H9 (cell line): Measurements from ENCODE around the gene CSN1S1. TPM values are rescaled to one million over a fixed set of nuclear protein-coding genes. Genes with fewer than 3 reads are reported as not detected.

Source experiments
- DNase-seq: peaks from one replicate; pipeline ENCODE4 v3.0.0-alpha.2; 2017
- H2AFZ ChIP-seq: one replicate; pipeline ENCODE4 v1.6.1; 2013; ENCODE audit warnings: mild to moderate bottlenecking, low read length, control low read depth, moderate library complexity
- H2AK5ac ChIP-seq: 2 replicates; pipeline ENCODE4 v1.6.1; 2013; ENCODE audit warnings: low read length, control low read depth, mixed read lengths; ENCODE audit not compliant: insufficient read length
- H2BK120ac ChIP-seq: one replicate; pipeline ENCODE4 v1.6.1; 2013; ENCODE audit warnings: low read depth, mild to moderate bottlenecking, low read length, control low read depth, inconsistent platforms; ENCODE audit not compliant: poor library complexity, severe bottlenecking
- H2BK12ac ChIP-seq: 2 replicates; pipeline ENCODE4 v1.6.1; 2013; ENCODE audit warnings: low read length, control low read depth, mixed read lengths, low read depth; ENCODE audit not compliant: insufficient read length
- H2BK15ac ChIP-seq: 2 replicates; pipeline ENCODE4 v1.6.1; 2013; ENCODE audit warnings: low read depth, low read length, control low read depth
- H2BK20ac ChIP-seq: one replicate; pipeline ENCODE4 v1.6.1; 2013; ENCODE audit warnings: low read depth, mild to moderate bottlenecking, low read length, control low read depth, inconsistent platforms; ENCODE audit not compliant: poor library complexity, severe bottlenecking
- H2BK5ac ChIP-seq: 2 replicates; pipeline ENCODE4 v1.6.1; 2013; ENCODE audit warnings: low read length, control low read depth, mixed read lengths; ENCODE audit not compliant: insufficient read length
- H3K14ac ChIP-seq: 2 replicates; pipeline ENCODE4 v1.6.1; 2013; ENCODE audit warnings: low read length, control low read depth; ENCODE audit not compliant: insufficient read depth
- H3K18ac ChIP-seq: 2 replicates; pipeline ENCODE4 v1.6.1; 2013; ENCODE audit warnings: low read depth, mild to moderate bottlenecking, mixed read lengths, low read length, control low read depth; ENCODE audit not compliant: insufficient read length
- H3K23ac ChIP-seq: 2 replicates; pipeline ENCODE4 v1.6.1; 2013; ENCODE audit warnings: low read length, control low read depth, mixed read lengths, low read depth; ENCODE audit not compliant: insufficient read length
- H3K23me2 ChIP-seq: 2 replicates; pipeline ENCODE4 v1.6.1; 2013; ENCODE audit warnings: low read depth, mild to moderate bottlenecking, mixed read lengths, low read length, control low read depth; ENCODE audit not compliant: insufficient read length, poor library complexity, severe bottlenecking
- H3K27ac ChIP-seq: 2 replicates; pipeline ENCODE4 v1.5.1; 2013; ENCODE audit warnings: low read length, control low read depth, mixed read lengths, low read depth; ENCODE audit not compliant: insufficient read length
- H3K27me3 ChIP-seq: 2 replicates; pipeline ENCODE4 v1.6.1; 2013; ENCODE audit warnings: low read length, control low read depth, inconsistent platforms; ENCODE audit not compliant: insufficient read depth
- H3K4ac ChIP-seq: 2 replicates; pipeline ENCODE4 v1.6.1; 2013; ENCODE audit warnings: low read depth, mild to moderate bottlenecking, control low read depth, inconsistent platforms, low read length, moderate library complexity
- H3K4me1 ChIP-seq: 2 replicates; pipeline ENCODE4 v1.6.1; 2013; ENCODE audit warnings: low read length, control low read depth, inconsistent platforms; ENCODE audit not compliant: insufficient read depth
- H3K4me2 ChIP-seq: 2 replicates; pipeline ENCODE4 v1.6.1; 2013; ENCODE audit warnings: low read length, control low read depth, mixed read lengths; ENCODE audit not compliant: insufficient read length, insufficient read depth
- H3K56ac ChIP-seq: 2 replicates; pipeline ENCODE4 v1.6.1; 2013; ENCODE audit warnings: low read depth, mild to moderate bottlenecking, mixed read lengths, low read length, control low read depth; ENCODE audit not compliant: insufficient read length
- H3K79me1 ChIP-seq: 2 replicates; pipeline ENCODE4 v1.6.1; 2013; ENCODE audit warnings: low read depth, mild to moderate bottlenecking, moderate library complexity, low read length, control low read depth, inconsistent platforms; ENCODE audit not compliant: insufficient read depth, poor library complexity, severe bottlenecking
- H3K79me2 ChIP-seq: 2 replicates; pipeline ENCODE4 v1.6.1; 2013; ENCODE audit warnings: low read length, control low read depth, inconsistent platforms; ENCODE audit not compliant: insufficient read depth
- H3K9ac ChIP-seq: 2 replicates; pipeline ENCODE4 v1.6.1; 2013; ENCODE audit warnings: low read length, control low read depth, mixed read lengths; ENCODE audit not compliant: insufficient read length; ENCODE audit errors: extremely low read depth
- H3K9me3 ChIP-seq: one replicate; pipeline ENCODE4 v1.6.1; 2013; ENCODE audit warnings: low read depth, low read length, inconsistent platforms; ENCODE audit not compliant: control insufficient read depth
- H3T11ph ChIP-seq: one replicate; pipeline ENCODE4 v1.6.1; 2013; ENCODE audit warnings: mild to moderate bottlenecking, low read length, control low read depth, inconsistent platforms
- H4K20me1 ChIP-seq: one replicate; pipeline ENCODE4 v1.6.1; 2013; ENCODE audit not compliant: control insufficient read depth, insufficient read length, insufficient read depth
- H4K5ac ChIP-seq: 2 replicates; pipeline ENCODE4 v1.6.1; 2013; ENCODE audit warnings: low read depth, mild to moderate bottlenecking, mixed read lengths, low read length, control low read depth; ENCODE audit not compliant: insufficient read length
- H4K8ac ChIP-seq: replicated peaks from 2 replicates; pipeline ENCODE4 v1.6.1; 2013; ENCODE audit warnings: low read length, control low read depth, mixed read lengths, low read depth; ENCODE audit not compliant: insufficient read length
- H4K91ac ChIP-seq: 2 replicates; pipeline ENCODE4 v1.6.1; 2013; ENCODE audit warnings: low read depth, mild to moderate bottlenecking, moderate library complexity, mixed read lengths, low read length, control low read depth; ENCODE audit not compliant: insufficient read length
- H3K27ac Mint-ChIP-seq, 3 experiments: 2 replicates in 2 of 3; 3 replicates in 1 of 3; pipeline ENCODE4 v1.8.0; 2020 to 2021; ENCODE audit warnings: mixed read lengths in 3 of 3, mild to moderate bottlenecking in 1 of 3, moderate library complexity in 1 of 3
- H3K27me3 Mint-ChIP-seq: 2 replicates; pipeline ENCODE4 v1.8.0; 2021; ENCODE audit warnings: low read depth, mild to moderate bottlenecking, moderate library complexity, mixed read lengths
- H3K36me3 Mint-ChIP-seq, 3 experiments: 2 replicates in 2 of 3; 3 replicates in 1 of 3; pipeline ENCODE4 v1.8.0; 2020 to 2021; ENCODE audit warnings: low read depth in 3 of 3, mixed read lengths in 3 of 3; ENCODE audit not compliant: insufficient read depth in 1 of 3
- H3K4me1 Mint-ChIP-seq, 2 experiments: 2 replicates each; pipeline ENCODE4 v1.8.0; 2020; ENCODE audit warnings: mixed read lengths in 2 of 2
- H3K4me3 Mint-ChIP-seq, 2 experiments: 2 replicates in 1 of 2; 3 replicates in 1 of 2; pipeline ENCODE4 v1.8.0; 2020 to 2021; ENCODE audit warnings: mild to moderate bottlenecking in 2 of 2, mixed read lengths in 2 of 2, moderate library complexity in 1 of 2
- H3K9me3 Mint-ChIP-seq, 2 experiments: 2 replicates in 1 of 2; 3 replicates in 1 of 2; pipeline ENCODE4 v1.8.0; 2020; ENCODE audit warnings: mild to moderate bottlenecking in 2 of 2, mixed read lengths in 2 of 2, moderate library complexity in 1 of 2
- CTCF ChIP-seq: fragments of 200-600 bp; sonication (generic); conservative IDR thresholded peaks from 3 replicates; pipeline ENCODE4 v1.8.0; 2021; ENCODE audit warnings: antibody characterized with exemption, mild to moderate bottlenecking
- WGBS: extraction: QIAGEN DNeasy Blood & Tissue Kit; methylation state at CpG from one replicate; pipeline ENCODE4 v1.1.7; 2013; ENCODE audit warnings: missing lambda C conversion rate, low lambda C conversion rate, mixed read lengths; ENCODE audit not compliant: insufficient read length; ENCODE audit errors: extremely low coverage; 5-methylcytosine and 5-hydroxymethylcytosine counted together
- total RNA-seq: library from RNA; stranded (reverse); gene quantifications from 2 replicates; pipeline ENCODE4 v1.2.1, GENCODE V29; 2021

CSN1S1 gene
- total RNA-seq, 1 experiment from 2014 or later: not detected

GRCh38 chr4:69957209-69957608 is 26.3 kb downstream of the CSN1S1 start:
- no peaks in the 10 kb centered on the region for H3K27me3 Mint-ChIP-seq
- no peak overlapping the region for H3K4ac ChIP-seq

More at GRCh38 chr4:69957209-69957608, 26.3 kb downstream of the CSN1S1 start:
- no CpG with 5 or more reads among the region's 1 CpG for WGBS
- no peaks in the 10 kb centered on the region for H3K79me2 ChIP-seq
- no peak overlapping the region for H3K4me2 ChIP-seq
- no peaks in the 10 kb centered on the region for H3K79me1 ChIP-seq
- no peaks in the 10 kb centered on the region for H4K20me1 ChIP-seq
- H3K23me2 ChIP-seq: no peaks in the 10 kb centered on the region
- no peak overlapping the region for H3K18ac ChIP-seq
- H3K27ac Mint-ChIP-seq: peak overlapping the region in 1 of 3 experiments; percentile 39; a peak in 2 of 7 replicates
- no peak overlapping the region for H3K56ac ChIP-seq
- H2BK15ac ChIP-seq: no peak overlapping the region
- peak; percentile 29 for DNase-seq
- H3K9me3 Mint-ChIP-seq: no peaks in the 10 kb centered on the region
- no peaks in the 10 kb centered on the region for H3K27me3 ChIP-seq
- no peak overlapping the region for H3T11ph ChIP-seq
- H4K8ac ChIP-seq: no peak overlapping the region
- H3K4me1 Mint-ChIP-seq: peaks cover 6 to 14% of the 10 kb centered on the region in 2 experiments
- H4K91ac ChIP-seq: no peak overlapping the region
- H2BK120ac ChIP-seq: no peak overlapping the region
- H3K4me3 Mint-ChIP-seq: no peak overlapping the region
- H3K4me1 ChIP-seq: no peaks in the 10 kb centered on the region
- no peak for TF ChIP-seq CTCF
- no peak overlapping the region for H3K9ac ChIP-seq
- no peaks in the 10 kb centered on the region for H3K9me3 ChIP-seq
- H3K14ac ChIP-seq: no peak overlapping the region
- no peak overlapping the region for H2BK20ac ChIP-seq
- no peak overlapping the region for H2AK5ac ChIP-seq
- no peak overlapping the region for H3K27ac ChIP-seq
- H2AFZ ChIP-seq: no peak overlapping the region
- H4K5ac ChIP-seq: no peak overlapping the region
- H2BK12ac ChIP-seq: no peak overlapping the region
- H3K23ac ChIP-seq: no peak overlapping the region
- H3K36me3 Mint-ChIP-seq: no peaks in the 10 kb centered on the region
- H2BK5ac ChIP-seq: no peak overlapping the region
